Thyroid gland (tissue), 4 donors: ENCODE results near the gene SLC1A7. TPM values are rescaled to one million over a fixed set of nuclear protein-coding genes. Genes with fewer than 3 reads are reported as not detected.

ENCODE experiments used
- DNase-seq, 2 donors: peaks; one replicate each; pipeline ENCODE4 v3.0.0-alpha.2; 2019
- H3K27ac ChIP-seq, 3 donors: fragments of 200-600 bp; sonication (generic); 1 replicate in 2 of 3; 2 replicates in 1 of 3; pipeline ENCODE4 v1.5.1; 2016 to 2019; ENCODE audit warnings: mild to moderate bottlenecking in 1 of 3, moderate library complexity in 1 of 3
- H3K27me3 ChIP-seq: fragments of 200-600 bp; sonication (generic); one replicate; pipeline ENCODE4 v1.5.1; 2019
- H3K36me3 ChIP-seq, 2 donors: fragments of 200-600 bp; sonication (generic); one replicate each; pipeline ENCODE4 v1.5.1; 2016 to 2019
- H3K4me1 ChIP-seq, 2 donors: fragments of 200-600 bp; sonication (generic); one replicate each; pipeline ENCODE4 v1.5.1; 2017 to 2019
- H3K4me3 ChIP-seq, 3 donors: fragments of 200-600 bp; sonication (generic); replicated peaks in 1 of 3; 1 replicate in 2 of 3; 2 replicates in 1 of 3; pipeline ENCODE4 v1.5.1; 2016; ENCODE audit warnings: mild to moderate bottlenecking in 1 of 3
- H3K9me3 ChIP-seq: fragments of 200-600 bp; sonication (generic); one replicate; pipeline ENCODE4 v1.5.1; 2017
- POLR2A ChIP-seq, 2 donors: fragments of 450-650 bp; IDR thresholded peaks; one replicate each; pipeline ENCODE4 v1.6.1; 2017; ENCODE audit warnings: antibody characterized with exemption in 2 of 2, mild to moderate bottlenecking in 2 of 2, moderate library complexity in 1 of 2
- WGBS, 2 donors: methylation state at CpG; one replicate each; pipeline ENCODE4 v1.1.5; 2017; 5-methylcytosine and 5-hydroxymethylcytosine counted together
- intact Hi-C: fragments of 100-400 bp; cut with DNase I; formaldehyde crosslinking; loops from one replicate; pipeline ENCODE4 v1.15.1; 2023
- total RNA-seq, 4 donors: library from RNA; depleted of rRNA; stranded (reverse); fragments of >200 nt; gene quantifications; one replicate each; pipeline ENCODE4 v1.2.3, GENCODE V29; 2016
- TF ChIP-seq, protein P1 (sequence below), 6 experiments: fragments of 200-600 bp in 3 of 6; fragments of 450-650 bp in 3 of 6; sonication (generic) in 3 of 6; IDR thresholded peaks; one replicate each; pipeline ENCODE4 v1.5.1; 2016 to 2019; ENCODE audit warnings: antibody characterized with exemption in 6 of 6, mild to moderate bottlenecking in 2 of 6, inconsistent platforms in 1 of 6, moderate library complexity in 1 of 6

Gene SLC1A7
- total RNA-seq, 4 donors from 2014 or later: 0.13 to 0.33 (median 0.20) TPM; not detected in 1

- Histone ChIP-seq H3K36me3 (no peaks in the 10 kb centered on the region), H3K27me3 (peaks cover 5% of the 10 kb centered on the region), H3K4me3 (peak overlapping the region; percentile 16 to 49 (median 25)), H3K27ac (peak overlapping the region in 2 of 3 donors; percentile 57 to 68), H3K4me1 (peaks cover 13 to 18% of the 10 kb centered on the region in 2 donors), H3K9me3 (no peaks in the 10 kb centered on the region)
- intact Hi-C loops: no loop called here
- WGBS, 2 donors: 9 to 24% methylated on average over 19 to 52 of the region's 61 CpGs
- TF ChIP-seq, protein P1, sequence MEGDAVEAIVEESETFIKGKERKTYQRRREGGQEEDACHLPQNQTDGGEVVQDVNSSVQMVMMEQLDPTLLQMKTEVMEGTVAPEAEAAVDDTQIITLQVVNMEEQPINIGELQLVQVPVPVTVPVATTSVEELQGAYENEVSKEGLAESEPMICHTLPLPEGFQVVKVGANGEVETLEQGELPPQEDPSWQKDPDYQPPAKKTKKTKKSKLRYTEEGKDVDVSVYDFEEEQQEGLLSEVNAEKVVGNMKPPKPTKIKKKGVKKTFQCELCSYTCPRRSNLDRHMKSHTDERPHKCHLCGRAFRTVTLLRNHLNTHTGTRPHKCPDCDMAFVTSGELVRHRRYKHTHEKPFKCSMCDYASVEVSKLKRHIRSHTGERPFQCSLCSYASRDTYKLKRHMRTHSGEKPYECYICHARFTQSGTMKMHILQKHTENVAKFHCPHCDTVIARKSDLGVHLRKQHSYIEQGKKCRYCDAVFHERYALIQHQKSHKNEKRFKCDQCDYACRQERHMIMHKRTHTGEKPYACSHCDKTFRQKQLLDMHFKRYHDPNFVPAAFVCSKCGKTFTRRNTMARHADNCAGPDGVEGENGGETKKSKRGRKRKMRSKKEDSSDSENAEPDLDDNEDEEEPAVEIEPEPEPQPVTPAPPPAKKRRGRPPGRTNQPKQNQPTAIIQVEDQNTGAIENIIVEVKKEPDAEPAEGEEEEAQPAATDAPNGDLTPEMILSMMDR (IDR thresholded peaks at IDR 0.05): no peak
- TF ChIP-seq POLR2A (IDR thresholded peaks at IDR 0.05): no peak
- peak in 1 of 2 donors; percentile 28 for DNase-seq
Observed at GRCh38 chr1:53062708-53063591, 79.5 kb downstream of the SLC1A7 start.

- WGBS, 2 donors: 0 to 1% methylated on average over 1 to 28 of the region's 73 CpGs
- H3K9me3 ChIP-seq: no peaks in the 10 kb centered on the region
- TF ChIP-seq POLR2A (IDR thresholded peaks at IDR 0.05): no peak
- TF ChIP-seq, protein P1 (IDR thresholded peaks at IDR 0.05): no peak
- H3K27me3 ChIP-seq: peaks cover 5% of the 10 kb centered on the region
- H3K4me3 ChIP-seq: peak within 1 kb of the TSS; percentile 16 to 49 (median 25)
- intact Hi-C loops: no loop called here
- H3K36me3 ChIP-seq: no peaks in the 10 kb centered on the region
- peak in 1 of 2 donors; percentile 17 for DNase-seq
- peaks cover 13 to 18% of the 10 kb centered on the region in 2 donors for H3K4me1 ChIP-seq
- H3K27ac ChIP-seq: peak within 1 kb of the TSS in 2 of 3 donors; percentile 57 to 68
Observed at GRCh38 chr1:53061859-53062707, 80.4 kb downstream of the SLC1A7 start, which contains the start of gene PODN. PODN (plus strand) TSS chr1:53062213; CDS start chr1:53069856, 7,643 bp downstream.

- Histone ChIP-seq H3K27ac (peak overlapping the region in 2 of 3 donors; percentile 57 to 68), H3K36me3 (no peaks in the 10 kb centered on the region), H3K27me3 (peaks cover 5% of the 10 kb centered on the region), H3K4me3 (peak overlapping the region in 1 of 3 donors; percentile 49), H3K4me1 (peaks cover 13 to 18% of the 10 kb centered on the region in 2 donors), H3K9me3 (no peaks in the 10 kb centered on the region)
- WGBS, 2 donors: 47 to 48% methylated on average over 17 to 18 of the region's 19 CpGs
- intact Hi-C loops: no loop called here
- peak in 1 of 2 donors; percentile 19 for DNase-seq
- TF ChIP-seq POLR2A (IDR thresholded peaks at IDR 0.05): no peak
- TF ChIP-seq, protein P1 (IDR thresholded peaks at IDR 0.05): no peak
Observed at GRCh38 chr1:53061123-53061858, 81.1 kb downstream of the SLC1A7 start.

GRCh38 chr1:53060579-53060978 is 81.9 kb downstream of the SLC1A7 start:
- Histone ChIP-seq H3K27ac (peak overlapping the region in 1 of 3 donors; percentile 28), H3K9me3 (no peaks in the 10 kb centered on the region), H3K4me1 (peaks cover 13 to 18% of the 10 kb centered on the region in 2 donors), H3K36me3 (no peaks in the 10 kb centered on the region), H3K4me3 (no peak overlapping the region), H3K27me3 (peaks cover 5% of the 10 kb centered on the region)
- 75 to 83% methylated on average over 1 of the region's 1 CpG for WGBS, 2 donors
- no peak for DNase-seq
- TF ChIP-seq POLR2A (IDR thresholded peaks at IDR 0.05): no peak
- intact Hi-C loops: no loop called here

- no peak for DNase-seq
- Histone ChIP-seq H3K27me3 (no peaks in the 10 kb centered on the region), H3K27ac (no peak overlapping the region), H3K36me3 (no peaks in the 10 kb centered on the region), H3K9me3 (no peaks in the 10 kb centered on the region), H3K4me3 (no peak overlapping the region), H3K4me1 (peaks cover 3 to 8% of the 10 kb centered on the region in 2 donors)
- intact Hi-C loops: no loop called here
- TF ChIP-seq, protein P1 (IDR thresholded peaks at IDR 0.05): no peak
- no peak for TF ChIP-seq POLR2A (IDR thresholded peaks at IDR 0.05)
- 87 to 88% methylated on average over 2 of the region's 2 CpGs for WGBS, 2 donors
Observed at GRCh38 chr1:53057127-53057526, 85.3 kb downstream of the SLC1A7 start.
